ENCODE data around the gene HP.

The HP gene

GRCh38 chr16:72013888-72014581, 40.3 kb upstream of the HP start:
- no peak overlapping the region for H3K4me3 ChIP-seq (ENCODE audit: low read depth, low read length)
- no peaks in the 10 kb centered on the region for H3K27me3 ChIP-seq (replicated peaks)
- TF ChIP-seq, protein P1, sequence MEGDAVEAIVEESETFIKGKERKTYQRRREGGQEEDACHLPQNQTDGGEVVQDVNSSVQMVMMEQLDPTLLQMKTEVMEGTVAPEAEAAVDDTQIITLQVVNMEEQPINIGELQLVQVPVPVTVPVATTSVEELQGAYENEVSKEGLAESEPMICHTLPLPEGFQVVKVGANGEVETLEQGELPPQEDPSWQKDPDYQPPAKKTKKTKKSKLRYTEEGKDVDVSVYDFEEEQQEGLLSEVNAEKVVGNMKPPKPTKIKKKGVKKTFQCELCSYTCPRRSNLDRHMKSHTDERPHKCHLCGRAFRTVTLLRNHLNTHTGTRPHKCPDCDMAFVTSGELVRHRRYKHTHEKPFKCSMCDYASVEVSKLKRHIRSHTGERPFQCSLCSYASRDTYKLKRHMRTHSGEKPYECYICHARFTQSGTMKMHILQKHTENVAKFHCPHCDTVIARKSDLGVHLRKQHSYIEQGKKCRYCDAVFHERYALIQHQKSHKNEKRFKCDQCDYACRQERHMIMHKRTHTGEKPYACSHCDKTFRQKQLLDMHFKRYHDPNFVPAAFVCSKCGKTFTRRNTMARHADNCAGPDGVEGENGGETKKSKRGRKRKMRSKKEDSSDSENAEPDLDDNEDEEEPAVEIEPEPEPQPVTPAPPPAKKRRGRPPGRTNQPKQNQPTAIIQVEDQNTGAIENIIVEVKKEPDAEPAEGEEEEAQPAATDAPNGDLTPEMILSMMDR (IDR thresholded peaks at IDR 0.05; ENCODE audit: low read depth, low read length, missing control alignments): no peak
- H3K27ac ChIP-seq: no peak overlapping the region
- no peaks in the 10 kb centered on the region for H3K36me3 ChIP-seq (replicated peaks)
- in situ Hi-C loops (cut with HindIII; ENCODE audit: low pct_ligation_motif_present, low sequenced_read_pairs): no loop called here
- DNase-seq: peak; percentile 3

- Histone ChIP-seq H3K36me3 (replicated peaks) (no peaks in the 10 kb centered on the region), H3K4me3 (ENCODE audit: low read depth, low read length) (no peak overlapping the region), H3K27me3 (replicated peaks) (no peaks in the 10 kb centered on the region), H3K27ac (no peak overlapping the region)
- no peak for DNase-seq
- TF ChIP-seq, protein P1 (IDR thresholded peaks at IDR 0.05; ENCODE audit: low read depth, low read length, missing control alignments): no peak
- in situ Hi-C loops (cut with HindIII; ENCODE audit: low pct_ligation_motif_present, low sequenced_read_pairs): no loop called here
Observed at GRCh38 chr16:72014675-72015074, 39.6 kb upstream of the HP start.

GRCh38 chr16:72015124-72015523, 39.2 kb upstream of the HP start:
- TF ChIP-seq, protein P1 (IDR thresholded peaks at IDR 0.05; ENCODE audit: low read depth, low read length, missing control alignments): no peak
- Histone ChIP-seq H3K36me3 (replicated peaks) (no peaks in the 10 kb centered on the region), H3K27me3 (replicated peaks) (no peaks in the 10 kb centered on the region), H3K27ac (no peak overlapping the region), H3K4me3 (ENCODE audit: low read depth, low read length) (no peak overlapping the region)
- no peak for DNase-seq
- in situ Hi-C loops (cut with HindIII; ENCODE audit: low pct_ligation_motif_present, low sequenced_read_pairs): no loop called here

DNA sequence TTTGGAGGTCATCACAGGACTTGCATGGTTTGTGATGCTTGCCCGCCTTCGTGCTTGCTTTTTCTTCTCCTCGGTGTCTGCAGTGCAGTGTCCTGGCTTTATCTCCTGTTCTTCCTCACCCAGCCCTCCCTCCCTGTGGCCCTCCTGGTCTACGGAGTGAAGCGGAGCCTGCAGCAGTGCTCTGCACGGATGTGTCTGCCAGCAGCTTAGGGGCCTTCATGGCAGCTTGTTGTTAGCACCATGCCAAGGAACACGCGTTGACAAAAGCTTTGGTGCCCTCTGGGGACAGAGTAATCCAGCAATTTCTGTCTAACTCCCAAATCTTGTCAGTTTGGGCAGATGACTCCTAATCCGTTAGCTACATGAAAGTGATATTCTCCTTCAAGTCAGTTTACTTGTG, 35.8 kb upstream of the HP start:
- in situ Hi-C loops (cut with HindIII; ENCODE audit: low pct_ligation_motif_present, low sequenced_read_pairs): no loop called here

DNA sequence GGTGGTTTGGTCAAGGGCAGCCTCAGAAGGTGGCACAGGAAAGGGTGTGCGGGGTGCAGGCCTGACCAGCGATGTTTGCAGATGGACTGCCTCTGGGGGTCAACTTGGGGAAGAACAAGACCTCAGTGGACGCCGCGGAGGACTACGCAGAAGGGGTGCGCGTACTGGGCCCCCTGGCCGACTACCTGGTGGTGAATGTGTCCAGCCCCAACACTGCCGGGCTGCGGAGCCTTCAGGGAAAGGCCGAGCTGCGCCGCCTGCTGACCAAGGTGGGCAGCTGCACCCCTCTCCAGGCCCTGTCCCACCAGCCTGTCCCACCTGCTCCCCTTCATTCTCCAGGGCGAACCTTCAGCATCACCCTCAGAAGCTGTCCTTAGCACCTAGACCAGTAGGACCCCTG, 33.3 kb upstream of the HP start:
- Histone ChIP-seq H3K27ac (no peak overlapping the region), H3K36me3 (replicated peaks) (peaks cover 2% of the 10 kb centered on the region), H3K27me3 (replicated peaks) (no peaks in the 10 kb centered on the region), H3K4me3 (ENCODE audit: low read depth, low read length) (no peak overlapping the region)
- TF ChIP-seq, protein P1 (IDR thresholded peaks at IDR 0.05; ENCODE audit: low read depth, low read length, missing control alignments): peak; percentile 68
- in situ Hi-C loops (cut with HindIII; ENCODE audit: low pct_ligation_motif_present, low sequenced_read_pairs): no loop called here
- DNase-seq: no peak

More for the DNA sequence above, 35.8 kb upstream of the HP start:
- Histone ChIP-seq H3K27ac (no peak overlapping the region), H3K36me3 (replicated peaks) (no peaks in the 10 kb centered on the region), H3K4me3 (ENCODE audit: low read depth, low read length) (no peak overlapping the region), H3K27me3 (replicated peaks) (no peaks in the 10 kb centered on the region)
- TF ChIP-seq, protein P1 (IDR thresholded peaks at IDR 0.05; ENCODE audit: low read depth, low read length, missing control alignments): no peak
- DNase-seq: no peak

- TF ChIP-seq, protein P1 (IDR thresholded peaks at IDR 0.05; ENCODE audit: low read depth, low read length, missing control alignments): no peak
- H3K36me3 ChIP-seq (replicated peaks): peaks cover 2% of the 10 kb centered on the region
Observed at GRCh38 chr16:72022127-72022526, 32.2 kb upstream of the HP start.

More at GRCh38 chr16:72022127-72022526, 32.2 kb upstream of the HP start:
- Histone ChIP-seq H3K27ac (no peak overlapping the region), H3K4me3 (ENCODE audit: low read depth, low read length) (no peak overlapping the region), H3K27me3 (replicated peaks) (no peaks in the 10 kb centered on the region)
- in situ Hi-C loops (cut with HindIII; ENCODE audit: low pct_ligation_motif_present, low sequenced_read_pairs): no loop called here
- DNase-seq: no peak
